Measurements from ENCODE around the gene ZBTB44.

Gene ZBTB44

DNA sequence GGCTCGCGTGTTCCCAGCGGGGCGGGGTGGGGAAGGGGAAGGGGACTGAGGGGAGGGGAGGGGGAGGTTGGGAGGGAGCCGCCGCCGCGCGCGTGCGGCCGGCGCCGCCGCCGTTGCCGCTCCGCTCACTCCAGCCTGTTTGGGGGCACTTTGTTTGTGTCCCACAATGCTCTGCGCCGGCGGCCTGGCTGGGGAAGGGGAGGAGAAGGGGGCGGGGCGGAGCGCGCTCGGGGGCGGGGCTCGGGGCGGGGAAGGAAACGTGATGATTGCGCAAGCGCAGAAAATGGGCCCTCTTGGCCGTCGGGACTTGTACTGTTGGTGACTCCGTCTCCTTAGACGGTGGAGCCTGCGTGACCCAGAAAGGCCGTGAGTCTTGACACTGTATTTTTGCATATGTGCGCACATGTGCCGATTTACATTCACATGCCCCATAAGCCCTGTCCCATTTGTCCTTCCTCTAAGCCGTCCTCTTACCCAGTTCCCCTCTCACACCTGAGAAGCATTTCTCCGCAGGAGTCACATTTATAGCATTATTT lies at the start of gene ZBTB44:
Gene ZBTB44, minus strand, starts transcription at position 168 of the 536 bp plus-strand sequence. CDS start 53,044 bp downstream, outside the sequence.
- DNase-seq (ENCODE audit: low read depth) = peak; percentile 94
- H3K4me3 ChIP-seq (ENCODE audit: low read depth, low read length) = peak within 1 kb of the TSS; percentile 96
- TF ChIP-seq, protein P1, sequence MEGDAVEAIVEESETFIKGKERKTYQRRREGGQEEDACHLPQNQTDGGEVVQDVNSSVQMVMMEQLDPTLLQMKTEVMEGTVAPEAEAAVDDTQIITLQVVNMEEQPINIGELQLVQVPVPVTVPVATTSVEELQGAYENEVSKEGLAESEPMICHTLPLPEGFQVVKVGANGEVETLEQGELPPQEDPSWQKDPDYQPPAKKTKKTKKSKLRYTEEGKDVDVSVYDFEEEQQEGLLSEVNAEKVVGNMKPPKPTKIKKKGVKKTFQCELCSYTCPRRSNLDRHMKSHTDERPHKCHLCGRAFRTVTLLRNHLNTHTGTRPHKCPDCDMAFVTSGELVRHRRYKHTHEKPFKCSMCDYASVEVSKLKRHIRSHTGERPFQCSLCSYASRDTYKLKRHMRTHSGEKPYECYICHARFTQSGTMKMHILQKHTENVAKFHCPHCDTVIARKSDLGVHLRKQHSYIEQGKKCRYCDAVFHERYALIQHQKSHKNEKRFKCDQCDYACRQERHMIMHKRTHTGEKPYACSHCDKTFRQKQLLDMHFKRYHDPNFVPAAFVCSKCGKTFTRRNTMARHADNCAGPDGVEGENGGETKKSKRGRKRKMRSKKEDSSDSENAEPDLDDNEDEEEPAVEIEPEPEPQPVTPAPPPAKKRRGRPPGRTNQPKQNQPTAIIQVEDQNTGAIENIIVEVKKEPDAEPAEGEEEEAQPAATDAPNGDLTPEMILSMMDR (IDR thresholded peaks at IDR 0.05; ENCODE audit: insufficient read depth, low read depth, low read length, missing control alignments) = no peak

DNA sequence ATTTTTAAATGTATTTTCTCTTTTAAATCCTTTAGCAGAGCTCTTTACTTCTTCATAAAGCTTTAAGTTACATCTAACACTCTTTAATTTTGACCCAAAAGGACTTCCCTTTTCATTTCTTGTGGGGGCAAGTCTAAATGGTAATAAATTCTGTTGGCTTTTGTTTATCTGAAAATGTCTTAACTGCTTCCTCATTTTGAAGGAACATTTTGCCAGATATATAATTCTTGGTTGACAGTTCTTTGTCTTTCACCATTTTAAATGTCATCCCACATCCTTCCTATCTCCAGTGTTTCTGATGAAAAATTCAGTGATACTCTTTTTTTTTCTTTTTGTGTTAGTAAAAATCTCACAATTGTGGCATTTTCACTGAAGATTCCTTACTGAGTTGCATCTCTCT lies 44.7 kb upstream of the ZBTB44 start:
- DNase-seq (ENCODE audit: low read depth) = no peak
- TF ChIP-seq, protein P1 (IDR thresholded peaks at IDR 0.05; ENCODE audit: insufficient read depth, low read depth, low read length, missing control alignments) = no peak
- H3K4me3 ChIP-seq (ENCODE audit: low read depth, low read length) = no peak overlapping the region

GRCh38 chr11:130358398-130358797 lies 43.7 kb upstream of the ZBTB44 start:
- TF ChIP-seq, protein P1 (IDR thresholded peaks at IDR 0.05; ENCODE audit: insufficient read depth, low read depth, low read length, missing control alignments) = no peak
- DNase-seq (ENCODE audit: low read depth) = no peak
- no peak overlapping the region for H3K4me3 ChIP-seq (ENCODE audit: low read depth, low read length)

- DNase-seq (ENCODE audit: low read depth) = no peak
- TF ChIP-seq, protein P1 (IDR thresholded peaks at IDR 0.05; ENCODE audit: insufficient read depth, low read depth, low read length, missing control alignments) = no peak
- H3K4me3 ChIP-seq (ENCODE audit: low read depth, low read length) = no peak overlapping the region
Measured at GRCh38 chr11:130347261-130347660, 32.5 kb upstream of the ZBTB44 start.

- TF ChIP-seq, protein P1 (IDR thresholded peaks at IDR 0.05; ENCODE audit: insufficient read depth, low read depth, low read length, missing control alignments) = no peak
- no peak overlapping the region for H3K4me3 ChIP-seq (ENCODE audit: low read depth, low read length)
- DNase-seq (ENCODE audit: low read depth) = no peak
Measured at GRCh38 chr11:130344841-130345240, 30.1 kb upstream of the ZBTB44 start.

GRCh38 chr11:130340671-130341319 lies 26.1 kb upstream of the ZBTB44 start:
- H3K4me3 ChIP-seq (ENCODE audit: low read depth, low read length) = no peak overlapping the region
- peak; percentile 36 for DNase-seq (ENCODE audit: low read depth)
- TF ChIP-seq, protein P1 (IDR thresholded peaks at IDR 0.05; ENCODE audit: insufficient read depth, low read depth, low read length, missing control alignments) = no peak

GRCh38 chr11:130338667-130339066 lies 23.9 kb upstream of the ZBTB44 start:
- no peak for DNase-seq (ENCODE audit: low read depth)
- TF ChIP-seq, protein P1 (IDR thresholded peaks at IDR 0.05; ENCODE audit: insufficient read depth, low read depth, low read length, missing control alignments) = no peak
- no peak overlapping the region for H3K4me3 ChIP-seq (ENCODE audit: low read depth, low read length)
